HepG2 (cell line): ENCODE results near the gene TMC8. TPM values are rescaled to one million over a fixed set of nuclear protein-coding genes. Genes with fewer than 3 reads are reported as not detected.
A peak's percentile ranks its signal among the peaks of the same experiment; 100 is the strongest.

Experiments used
- DMAP1 ChIP-seq: IDR thresholded peaks from 2 replicates; pipeline ENCODE4 v1.6.1; 2016
- FOSL2 ChIP-seq: sonication (generic); formaldehyde crosslinking; IDR thresholded peaks from 2 replicates; pipeline ENCODE4 v1.4.0; 2020; ENCODE audit warnings: missing genetic modification reagents
- FOXA3 ChIP-seq: IDR thresholded peaks from 2 replicates; pipeline ENCODE4 v1.6.1; 2016; ENCODE audit warnings: missing genetic modification reagents, missing compliant biosample characterization
- HNF4G ChIP-seq, 2 experiments: sonication (generic) in 1 of 2; formaldehyde crosslinking in 1 of 2; IDR thresholded peaks; 2 replicates each; pipeline versions ENCODE4 v1.4.0 to v1.6.1; 2011 to 2020; ENCODE audit warnings: borderline replicate concordance in 2 of 2, low read depth in 2 of 2, mild to moderate bottlenecking in 2 of 2, low read length in 1 of 2, missing genetic modification reagents in 1 of 2, moderate library complexity in 1 of 2
- HOXA3 ChIP-seq: sonication (generic); formaldehyde crosslinking; IDR thresholded peaks from 2 replicates; pipeline ENCODE4 v1.5.0; 2020; ENCODE audit warnings: missing genetic modification reagents
- PRMT3 ChIP-seq: sonication (generic); formaldehyde crosslinking; IDR thresholded peaks from 2 replicates; pipeline ENCODE4 v1.8.1; 2022; ENCODE audit warnings: low read depth, mild to moderate bottlenecking, moderate library complexity, missing genetic modification reagents, borderline replicate concordance
- SNAPC2 ChIP-seq: sonication (generic); formaldehyde crosslinking; IDR thresholded peaks from 2 replicates; pipeline ENCODE4 v1.8.1; 2022; ENCODE audit warnings: mild to moderate bottlenecking, missing genetic modification reagents
- ZFYVE20 ChIP-seq: sonication (generic); formaldehyde crosslinking; IDR thresholded peaks from 2 replicates; pipeline ENCODE4 v1.8.0; 2023; ENCODE audit warnings: low read depth, mild to moderate bottlenecking, moderate library complexity, missing genetic modification reagents, borderline replicate concordance
- ZNF274 ChIP-seq: sonication (generic); formaldehyde crosslinking; IDR thresholded peaks from 2 replicates; pipeline ENCODE4 v1.5.1; 2020; ENCODE audit warnings: mild to moderate bottlenecking, missing genetic modification reagents
- ZNF33A ChIP-seq: sonication (generic); formaldehyde crosslinking; IDR thresholded peaks from 2 replicates; pipeline ENCODE4 v1.5.1; 2020; ENCODE audit warnings: missing genetic modification reagents, mild to moderate bottlenecking, moderate library complexity, borderline replicate concordance
- ZNF629 ChIP-seq: sonication (generic); formaldehyde crosslinking; conservative IDR thresholded peaks from 2 replicates; pipeline ENCODE4 v1.5.0; 2020; ENCODE audit warnings: missing genetic modification reagents
- polyA plus RNA-seq, 8 experiments: library from polyadenylated mRNA; depleted of rRNA in 3 of 8; stranded (reverse) in 7 of 8; unstranded in 1 of 8; fragments of >200 nt; fragmentation: Illumina TruSeq in 4 of 8; extraction: Trizol in 4 of 8; gene quantifications; 2 replicates each; pipeline versions ENCODE4 v1.2.1 to v1.2.3, GENCODE V29; 2011 to 2016; ENCODE audit warnings: low read depth in 4 of 8, missing spikeins in 1 of 8, mixed read lengths in 1 of 8; ENCODE audit not compliant: insufficient read depth in 1 of 8
- total RNA-seq, 5 experiments: library from RNA; depleted of rRNA; stranded (reverse); fragments of >200 nt; fragmentation: Illumina TruSeq; extraction: Trizol; gene quantifications; 2 replicates each; pipeline ENCODE4 v1.2.3, GENCODE V29; 2016; ENCODE audit warnings: low read depth in 1 of 5
- TF ChIP-seq, protein P1 (sequence below): fragments of 450-650 bp; IDR thresholded peaks from 2 replicates; pipeline ENCODE4 v1.6.1; 2017
- TF ChIP-seq, protein P2 (sequence below): sonication (generic); formaldehyde crosslinking; IDR thresholded peaks from 2 replicates; pipeline ENCODE4 v1.8.1; 2022; ENCODE audit warnings: mild to moderate bottlenecking, missing genetic modification reagents
- TF ChIP-seq, protein P3 (sequence below): sonication (generic); formaldehyde crosslinking; IDR thresholded peaks from 2 replicates; pipeline ENCODE4 v1.5.0; 2020; ENCODE audit warnings: mild to moderate bottlenecking, missing genetic modification reagents
- TF ChIP-seq, protein P4 (sequence below): sonication (generic); formaldehyde crosslinking; IDR thresholded peaks from 2 replicates; pipeline ENCODE4 v1.4.0; 2020; ENCODE audit warnings: missing genetic modification reagents
- TF ChIP-seq, protein P5 (sequence below), 2 experiments: fragments of 450-650 bp in 1 of 2; sonication (generic) in 1 of 2; formaldehyde crosslinking; IDR thresholded peaks; 2 replicates each; pipeline versions ENCODE4 v1.5.0 to v1.8.0; 2020 to 2022; ENCODE audit warnings: mild to moderate bottlenecking in 1 of 2, missing genetic modification reagents in 1 of 2

The TMC8 gene
- total and polyA plus RNA-seq, 2 of the 13 experiments (the other 11 are each of a cell fraction or from before 2014, with no cell fraction given): 0.53 to 7.8 TPM

DNA sequence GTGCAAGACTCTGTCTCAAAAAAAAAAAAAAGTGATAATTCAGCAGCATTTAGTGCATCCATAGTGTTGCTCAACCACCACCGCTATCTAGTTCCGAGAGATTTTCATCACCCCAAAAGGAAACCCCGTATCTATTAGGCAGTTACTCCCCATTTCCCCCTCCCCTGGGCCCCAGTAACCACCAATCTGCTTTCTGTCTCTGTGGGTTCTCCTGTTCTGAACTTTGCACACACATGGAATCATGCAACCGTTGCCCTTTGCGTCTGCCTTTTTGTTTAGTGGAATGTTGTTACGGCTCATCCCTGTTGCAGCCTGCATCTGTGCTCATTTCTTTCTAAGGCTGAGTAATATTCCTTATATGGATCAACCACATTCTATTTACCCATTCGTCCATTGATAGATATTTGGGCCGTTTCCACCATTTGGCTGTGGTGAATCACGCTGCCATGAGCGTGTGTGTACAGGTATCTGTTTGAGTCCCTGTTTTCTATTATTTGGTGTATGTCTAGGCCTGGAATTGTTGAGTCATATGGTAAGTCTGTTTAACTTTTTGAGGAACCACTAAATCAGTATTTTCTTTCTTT lies 29.1 kb downstream of the TMC8 start (continued):
- TF ChIP-seq FOSL2 (CRISPR knock-in tag): peak; percentile 52; the same call in 1 of the 2 replicates
- 0 out of 2 replicates have a peak, but pooled peaks have one; percentile 80 for TF ChIP-seq SNAPC2 (CRISPR knock-in tag)
- no peak for TF ChIP-seq ZNF629 (CRISPR knock-in tag)
- TF ChIP-seq, protein P1, sequence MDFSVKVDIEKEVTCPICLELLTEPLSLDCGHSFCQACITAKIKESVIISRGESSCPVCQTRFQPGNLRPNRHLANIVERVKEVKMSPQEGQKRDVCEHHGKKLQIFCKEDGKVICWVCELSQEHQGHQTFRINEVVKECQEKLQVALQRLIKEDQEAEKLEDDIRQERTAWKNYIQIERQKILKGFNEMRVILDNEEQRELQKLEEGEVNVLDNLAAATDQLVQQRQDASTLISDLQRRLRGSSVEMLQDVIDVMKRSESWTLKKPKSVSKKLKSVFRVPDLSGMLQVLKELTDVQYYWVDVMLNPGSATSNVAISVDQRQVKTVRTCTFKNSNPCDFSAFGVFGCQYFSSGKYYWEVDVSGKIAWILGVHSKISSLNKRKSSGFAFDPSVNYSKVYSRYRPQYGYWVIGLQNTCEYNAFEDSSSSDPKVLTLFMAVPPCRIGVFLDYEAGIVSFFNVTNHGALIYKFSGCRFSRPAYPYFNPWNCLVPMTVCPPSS: no peak
- TF ChIP-seq ZNF33A (CRISPR knock-in tag): no peak; the same call in 1 of the 2 replicates
- TF ChIP-seq, protein P2, sequence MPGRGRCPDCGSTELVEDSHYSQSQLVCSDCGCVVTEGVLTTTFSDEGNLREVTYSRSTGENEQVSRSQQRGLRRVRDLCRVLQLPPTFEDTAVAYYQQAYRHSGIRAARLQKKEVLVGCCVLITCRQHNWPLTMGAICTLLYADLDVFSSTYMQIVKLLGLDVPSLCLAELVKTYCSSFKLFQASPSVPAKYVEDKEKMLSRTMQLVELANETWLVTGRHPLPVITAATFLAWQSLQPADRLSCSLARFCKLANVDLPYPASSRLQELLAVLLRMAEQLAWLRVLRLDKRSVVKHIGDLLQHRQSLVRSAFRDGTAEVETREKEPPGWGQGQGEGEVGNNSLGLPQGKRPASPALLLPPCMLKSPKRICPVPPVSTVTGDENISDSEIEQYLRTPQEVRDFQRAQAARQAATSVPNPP (CRISPR knock-in tag): no peak
- peak; percentile 56 for TF ChIP-seq FOXA3
- TF ChIP-seq, protein P3, sequence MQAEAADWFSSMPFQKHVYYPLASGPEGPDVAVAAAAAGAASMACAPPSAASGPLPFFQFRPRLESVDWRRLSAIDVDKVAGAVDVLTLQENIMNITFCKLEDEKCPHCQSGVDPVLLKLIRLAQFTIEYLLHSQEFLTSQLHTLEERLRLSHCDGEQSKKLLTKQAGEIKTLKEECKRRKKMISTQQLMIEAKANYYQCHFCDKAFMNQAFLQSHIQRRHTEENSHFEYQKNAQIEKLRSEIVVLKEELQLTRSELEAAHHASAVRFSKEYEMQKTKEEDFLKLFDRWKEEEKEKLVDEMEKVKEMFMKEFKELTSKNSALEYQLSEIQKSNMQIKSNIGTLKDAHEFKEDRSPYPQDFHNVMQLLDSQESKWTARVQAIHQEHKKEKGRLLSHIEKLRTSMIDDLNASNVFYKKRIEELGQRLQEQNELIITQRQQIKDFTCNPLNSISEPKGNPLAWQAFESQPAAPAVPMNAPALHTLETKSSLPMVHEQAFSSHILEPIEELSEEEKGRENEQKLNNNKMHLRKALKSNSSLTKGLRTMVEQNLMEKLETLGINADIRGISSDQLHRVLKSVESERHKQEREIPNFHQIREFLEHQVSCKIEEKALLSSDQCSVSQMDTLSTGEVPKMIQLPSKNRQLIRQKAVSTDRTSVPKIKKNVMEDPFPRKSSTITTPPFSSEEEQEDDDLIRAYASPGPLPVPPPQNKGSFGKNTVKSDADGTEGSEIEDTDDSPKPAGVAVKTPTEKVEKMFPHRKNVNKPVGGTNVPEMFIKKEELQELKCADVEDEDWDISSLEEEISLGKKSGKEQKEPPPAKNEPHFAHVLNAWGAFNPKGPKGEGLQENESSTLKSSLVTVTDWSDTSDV (CRISPR knock-in tag): no peak
- peak; percentile 66; the same call in 1 of the 2 replicates for TF ChIP-seq HOXA3 (CRISPR knock-in tag)
- TF ChIP-seq, protein P4, sequence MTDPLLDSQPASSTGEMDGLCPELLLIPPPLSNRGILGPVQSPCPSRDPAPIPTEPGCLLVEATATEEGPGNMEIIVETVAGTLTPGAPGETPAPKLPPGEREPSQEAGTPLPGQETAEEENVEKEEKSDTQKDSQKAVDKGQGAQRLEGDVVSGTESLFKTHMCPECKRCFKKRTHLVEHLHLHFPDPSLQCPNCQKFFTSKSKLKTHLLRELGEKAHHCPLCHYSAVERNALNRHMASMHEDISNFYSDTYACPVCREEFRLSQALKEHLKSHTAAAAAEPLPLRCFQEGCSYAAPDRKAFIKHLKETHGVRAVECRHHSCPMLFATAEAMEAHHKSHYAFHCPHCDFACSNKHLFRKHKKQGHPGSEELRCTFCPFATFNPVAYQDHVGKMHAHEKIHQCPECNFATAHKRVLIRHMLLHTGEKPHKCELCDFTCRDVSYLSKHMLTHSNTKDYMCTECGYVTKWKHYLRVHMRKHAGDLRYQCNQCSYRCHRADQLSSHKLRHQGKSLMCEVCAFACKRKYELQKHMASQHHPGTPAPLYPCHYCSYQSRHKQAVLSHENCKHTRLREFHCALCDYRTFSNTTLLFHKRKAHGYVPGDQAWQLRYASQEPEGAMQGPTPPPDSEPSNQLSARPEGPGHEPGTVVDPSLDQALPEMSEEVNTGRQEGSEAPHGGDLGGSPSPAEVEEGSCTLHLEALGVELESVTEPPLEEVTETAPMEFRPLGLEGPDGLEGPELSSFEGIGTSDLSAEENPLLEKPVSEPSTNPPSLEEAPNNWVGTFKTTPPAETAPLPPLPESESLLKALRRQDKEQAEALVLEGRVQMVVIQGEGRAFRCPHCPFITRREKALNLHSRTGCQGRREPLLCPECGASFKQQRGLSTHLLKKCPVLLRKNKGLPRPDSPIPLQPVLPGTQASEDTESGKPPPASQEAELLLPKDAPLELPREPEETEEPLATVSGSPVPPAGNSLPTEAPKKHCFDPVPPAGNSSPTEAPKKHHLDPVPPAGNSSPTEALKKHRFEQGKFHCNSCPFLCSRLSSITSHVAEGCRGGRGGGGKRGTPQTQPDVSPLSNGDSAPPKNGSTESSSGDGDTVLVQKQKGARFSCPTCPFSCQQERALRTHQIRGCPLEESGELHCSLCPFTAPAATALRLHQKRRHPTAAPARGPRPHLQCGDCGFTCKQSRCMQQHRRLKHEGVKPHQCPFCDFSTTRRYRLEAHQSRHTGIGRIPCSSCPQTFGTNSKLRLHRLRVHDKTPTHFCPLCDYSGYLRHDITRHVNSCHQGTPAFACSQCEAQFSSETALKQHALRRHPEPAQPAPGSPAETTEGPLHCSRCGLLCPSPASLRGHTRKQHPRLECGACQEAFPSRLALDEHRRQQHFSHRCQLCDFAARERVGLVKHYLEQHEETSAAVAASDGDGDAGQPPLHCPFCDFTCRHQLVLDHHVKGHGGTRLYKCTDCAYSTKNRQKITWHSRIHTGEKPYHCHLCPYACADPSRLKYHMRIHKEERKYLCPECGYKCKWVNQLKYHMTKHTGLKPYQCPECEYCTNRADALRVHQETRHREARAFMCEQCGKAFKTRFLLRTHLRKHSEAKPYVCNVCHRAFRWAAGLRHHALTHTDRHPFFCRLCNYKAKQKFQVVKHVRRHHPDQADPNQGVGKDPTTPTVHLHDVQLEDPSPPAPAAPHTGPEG (CRISPR knock-in tag): no peak
- TF ChIP-seq HNF4G (IDR thresholded peaks at IDR 0.05; ENCODE audit: borderline replicate concordance, low read depth, low read length): peak; percentile 88
- peak; percentile 18; the same call in 1 of the 2 replicates for TF ChIP-seq HNF4G (CRISPR knock-in tag; IDR thresholded peaks at IDR 0.05; ENCODE audit: borderline replicate concordance, low read depth)
- peak; percentile 37; the same call in 1 of the 2 replicates for TF ChIP-seq DMAP1
- no peak for TF ChIP-seq PRMT3 (CRISPR knock-in tag)
- no peak for TF ChIP-seq ZFYVE20 (CRISPR knock-in tag)
- TF ChIP-seq, protein P5, sequence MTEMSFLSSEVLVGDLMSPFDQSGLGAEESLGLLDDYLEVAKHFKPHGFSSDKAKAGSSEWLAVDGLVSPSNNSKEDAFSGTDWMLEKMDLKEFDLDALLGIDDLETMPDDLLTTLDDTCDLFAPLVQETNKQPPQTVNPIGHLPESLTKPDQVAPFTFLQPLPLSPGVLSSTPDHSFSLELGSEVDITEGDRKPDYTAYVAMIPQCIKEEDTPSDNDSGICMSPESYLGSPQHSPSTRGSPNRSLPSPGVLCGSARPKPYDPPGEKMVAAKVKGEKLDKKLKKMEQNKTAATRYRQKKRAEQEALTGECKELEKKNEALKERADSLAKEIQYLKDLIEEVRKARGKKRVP (CRISPR knock-in tag; IDR thresholded peaks at IDR 0.05): peak in 1 of 2 experiments; percentile 77; a peak in 2 of 4 replicates
- no peak for TF ChIP-seq ZNF274
